HG03460 (cell line): Measurements from ENCODE around the gene CRIP3.

ENCODE experiments used
- ATAC-seq: cut with Tn5 transposase; IDR thresholded peaks from one replicate; pipeline ENCODE4 v1.9.1; 2021; ENCODE audit not compliant: unreplicated experiment

Gene CRIP3

DNA sequence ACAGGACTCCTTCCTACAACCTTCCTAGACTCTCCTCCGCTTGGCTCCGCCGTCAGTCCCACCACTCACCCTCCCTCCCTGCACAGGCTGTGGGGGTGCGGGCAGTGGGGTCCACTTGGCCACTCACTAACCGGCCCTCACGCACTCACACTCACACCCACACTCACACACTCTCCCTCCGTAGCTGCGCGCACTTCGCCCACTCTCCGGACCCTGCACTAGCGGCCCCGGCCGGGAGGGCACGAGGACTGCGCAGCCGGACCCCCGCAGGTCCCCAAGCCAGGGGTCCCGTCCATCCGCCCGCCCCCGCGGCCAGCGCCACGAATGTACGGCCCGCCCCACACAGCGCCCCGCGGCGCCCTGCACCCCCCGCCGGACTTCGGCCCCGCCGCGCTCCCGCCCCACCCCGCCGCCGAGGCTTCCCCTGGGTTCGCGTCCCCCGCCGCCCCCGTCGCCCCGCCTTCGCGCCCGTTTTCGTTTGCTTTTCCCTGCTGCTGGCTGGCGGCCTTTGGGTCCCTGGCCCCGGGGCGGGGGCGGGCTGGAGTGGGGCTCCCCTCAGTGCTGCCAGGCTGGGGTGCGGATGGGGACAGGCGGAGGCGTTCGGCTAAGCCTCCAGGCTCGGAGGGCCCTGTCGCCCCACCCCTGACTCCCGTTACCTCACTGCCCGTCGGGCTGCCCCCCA, 33.6 kb downstream of the CRIP3 start:
- no peak for ATAC-seq

- ATAC-seq = no peak
Measured at GRCh38 chr6:43274127-43274915, 34.3 kb downstream of the CRIP3 start.

GRCh38 chr6:43273707-43274106, 34.9 kb downstream of the CRIP3 start:
- no peak for ATAC-seq

GRCh38 chr6:43271944-43272343, 36.7 kb downstream of the CRIP3 start:
- no peak for ATAC-seq

DNA sequence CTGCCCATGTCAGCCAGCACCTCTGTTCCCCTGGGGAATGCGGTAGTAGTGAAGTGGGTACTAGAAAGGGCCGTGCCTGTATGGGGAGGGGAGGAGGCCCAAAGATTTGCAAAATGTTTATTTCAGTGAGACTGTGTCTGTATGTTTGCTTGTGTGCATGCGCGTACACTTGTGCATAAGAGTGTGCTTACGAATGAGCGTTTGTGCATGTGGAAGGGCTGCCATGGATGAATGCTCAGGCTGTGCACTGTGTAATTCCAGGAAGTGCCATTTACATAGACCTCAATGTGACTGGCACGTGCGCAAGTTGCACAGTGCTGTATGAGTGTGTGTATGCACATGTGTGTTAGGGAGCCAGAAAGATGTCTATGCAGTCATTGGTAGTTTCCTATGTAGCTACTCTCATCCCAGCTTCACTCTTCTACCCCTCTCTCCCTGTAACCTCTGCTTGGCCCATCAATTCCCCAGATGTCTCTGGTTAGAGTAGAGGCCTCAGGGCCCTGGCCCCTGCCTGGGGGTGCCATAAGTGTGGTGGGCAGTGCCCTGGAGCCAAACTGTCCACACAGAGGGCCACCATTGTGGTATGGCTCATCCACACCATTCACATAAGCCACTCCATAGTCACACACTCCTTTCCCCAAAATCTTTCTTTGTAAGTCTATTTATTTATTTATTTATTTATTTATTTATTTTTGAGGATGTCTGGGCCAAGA, 37.4 kb downstream of the CRIP3 start:
- ATAC-seq = no peak

DNA sequence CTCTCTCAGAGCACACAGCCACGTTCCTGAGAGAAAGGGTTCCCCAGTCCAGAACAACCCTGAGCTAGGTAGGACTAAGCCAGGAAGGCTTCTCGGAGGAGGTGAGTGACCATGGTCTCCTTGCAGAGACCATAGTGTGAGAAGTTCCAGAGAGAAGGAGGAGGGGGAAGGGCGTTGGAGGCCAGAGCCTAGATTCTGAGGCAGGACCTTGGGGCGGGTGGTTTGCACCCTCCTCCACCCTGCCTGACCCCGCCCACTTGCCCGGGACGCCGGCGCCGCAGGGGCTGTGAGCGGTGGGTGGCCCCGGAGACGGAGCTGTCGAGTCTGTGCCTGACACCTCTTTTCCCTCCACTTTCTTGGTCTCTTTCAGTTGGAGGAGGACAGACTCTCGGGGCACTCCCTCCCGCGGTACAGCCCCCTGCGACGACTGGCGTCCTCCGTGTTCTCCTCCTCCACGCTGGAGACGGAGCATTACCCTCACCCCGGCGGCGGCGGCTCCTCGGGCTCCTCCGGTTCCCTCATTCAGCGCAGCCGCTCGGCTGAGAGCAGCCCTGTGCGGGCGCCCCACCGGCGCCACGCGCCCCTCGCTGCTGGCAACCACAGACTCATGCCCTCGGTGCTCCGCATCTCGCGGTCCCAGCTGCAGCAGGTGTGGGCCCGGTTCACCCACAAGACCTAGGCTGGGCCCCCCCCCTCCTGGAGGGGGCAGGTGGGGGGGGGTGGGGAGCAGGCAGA, 39.2 kb downstream of the CRIP3 start:
- no peak for ATAC-seq

GRCh38 chr6:43268782-43269272, 39.8 kb downstream of the CRIP3 start:
- no peak for ATAC-seq

- no peak for ATAC-seq
Measured at GRCh38 chr6:43268355-43268700, 40.3 kb downstream of the CRIP3 start.

- ATAC-seq = no peak
Measured at GRCh38 chr6:43267619-43268354, 40.8 kb downstream of the CRIP3 start.

GRCh38 chr6:43265564-43265963, 43.1 kb downstream of the CRIP3 start:
- no peak for ATAC-seq

DNA sequence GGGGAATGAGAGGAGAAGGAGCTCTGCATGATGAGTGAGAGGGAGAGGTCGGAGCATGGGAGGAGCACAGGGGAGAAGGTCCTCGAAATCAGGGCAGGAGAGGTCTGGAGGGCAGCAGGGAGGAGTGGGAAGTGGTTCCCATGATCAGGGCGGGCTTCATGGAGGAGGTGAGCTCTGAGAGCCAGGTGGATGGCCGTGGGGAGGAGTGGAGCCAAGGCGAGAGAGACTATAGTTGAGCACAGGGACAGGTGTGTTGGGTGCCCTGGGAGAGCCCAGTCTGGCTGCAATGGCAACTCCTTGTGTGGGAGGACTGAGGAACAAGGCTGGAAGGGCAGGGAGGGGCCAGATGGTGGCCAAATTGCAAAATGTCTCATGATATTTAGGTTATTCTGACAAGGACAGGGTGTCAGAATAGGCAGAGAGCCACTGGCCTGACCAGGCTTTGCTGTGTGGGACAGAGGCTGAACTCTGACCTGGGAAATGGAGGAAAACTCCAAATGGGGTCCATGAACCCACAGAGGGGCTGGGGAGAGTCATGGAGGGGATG, 44.0 kb downstream of the CRIP3 start:
- no peak for ATAC-seq

DNA sequence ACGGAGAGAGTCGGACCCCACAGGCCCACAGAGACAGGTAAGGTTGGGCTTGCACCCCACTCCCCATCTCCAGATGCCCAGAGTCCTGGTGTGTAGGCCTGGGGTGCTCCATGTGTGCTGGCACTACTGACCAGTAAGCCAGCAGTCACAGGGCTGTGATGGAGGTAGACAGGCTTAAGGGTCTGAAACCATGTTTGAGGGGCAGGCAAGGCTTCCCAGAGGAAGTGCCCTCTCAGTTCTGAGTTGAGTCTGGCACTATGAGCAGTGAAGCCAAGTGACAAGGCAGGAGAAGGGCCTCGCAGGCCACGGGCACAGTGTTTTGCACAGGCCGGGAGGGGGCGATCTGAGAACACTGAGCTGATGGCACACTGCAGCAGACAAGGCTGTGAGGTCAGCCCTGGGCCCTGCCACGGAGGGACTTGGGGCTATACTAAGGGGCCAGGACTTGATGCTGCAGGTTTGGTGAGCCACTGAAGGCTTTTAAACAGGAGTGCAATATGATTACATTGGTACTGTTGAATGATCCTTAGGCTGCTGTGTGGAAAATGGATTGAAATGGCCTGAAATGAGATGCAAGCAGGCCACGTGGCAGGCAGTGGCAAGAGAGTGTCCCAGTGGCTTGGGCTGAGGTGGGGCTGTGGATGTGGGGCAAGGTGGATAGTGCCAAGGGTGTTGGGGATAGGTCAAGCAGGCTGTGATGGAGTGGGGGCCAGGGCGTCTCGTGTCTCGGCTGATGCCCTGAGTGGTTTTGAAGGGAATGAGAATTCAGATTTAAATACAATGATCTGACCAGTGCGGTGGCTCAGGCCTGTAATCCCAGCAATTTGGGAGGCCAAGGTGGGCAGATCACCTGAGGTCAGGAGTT, 45.1 kb downstream of the CRIP3 start:
- ATAC-seq = peak; percentile 87

DNA sequence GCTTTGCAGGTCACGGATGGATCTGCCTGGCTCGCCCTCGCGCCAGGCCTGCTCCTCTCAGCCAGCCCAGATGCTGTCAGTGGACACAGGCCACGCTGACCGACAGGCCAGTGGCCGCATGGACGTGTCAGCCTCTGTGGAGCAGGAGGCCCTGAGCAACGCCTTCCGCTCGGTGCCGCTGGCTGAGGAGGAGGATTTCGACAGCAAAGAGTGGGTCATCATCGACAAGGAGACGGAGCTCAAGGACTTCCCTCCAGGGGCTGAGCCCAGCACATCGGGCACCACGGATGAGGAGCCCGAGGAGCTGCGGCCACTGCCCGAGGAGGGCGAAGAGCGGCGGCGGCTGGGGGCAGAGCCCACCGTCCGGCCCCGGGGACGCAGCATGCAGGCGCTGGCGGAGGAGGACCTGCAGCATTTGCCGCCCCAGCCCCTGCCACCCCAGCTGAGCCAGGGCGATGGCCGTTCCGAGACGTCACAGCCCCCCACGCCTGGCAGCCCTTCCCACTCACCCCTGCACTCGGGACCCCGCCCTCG, 45.8 kb downstream of the CRIP3 start:
- ATAC-seq = no peak

DNA sequence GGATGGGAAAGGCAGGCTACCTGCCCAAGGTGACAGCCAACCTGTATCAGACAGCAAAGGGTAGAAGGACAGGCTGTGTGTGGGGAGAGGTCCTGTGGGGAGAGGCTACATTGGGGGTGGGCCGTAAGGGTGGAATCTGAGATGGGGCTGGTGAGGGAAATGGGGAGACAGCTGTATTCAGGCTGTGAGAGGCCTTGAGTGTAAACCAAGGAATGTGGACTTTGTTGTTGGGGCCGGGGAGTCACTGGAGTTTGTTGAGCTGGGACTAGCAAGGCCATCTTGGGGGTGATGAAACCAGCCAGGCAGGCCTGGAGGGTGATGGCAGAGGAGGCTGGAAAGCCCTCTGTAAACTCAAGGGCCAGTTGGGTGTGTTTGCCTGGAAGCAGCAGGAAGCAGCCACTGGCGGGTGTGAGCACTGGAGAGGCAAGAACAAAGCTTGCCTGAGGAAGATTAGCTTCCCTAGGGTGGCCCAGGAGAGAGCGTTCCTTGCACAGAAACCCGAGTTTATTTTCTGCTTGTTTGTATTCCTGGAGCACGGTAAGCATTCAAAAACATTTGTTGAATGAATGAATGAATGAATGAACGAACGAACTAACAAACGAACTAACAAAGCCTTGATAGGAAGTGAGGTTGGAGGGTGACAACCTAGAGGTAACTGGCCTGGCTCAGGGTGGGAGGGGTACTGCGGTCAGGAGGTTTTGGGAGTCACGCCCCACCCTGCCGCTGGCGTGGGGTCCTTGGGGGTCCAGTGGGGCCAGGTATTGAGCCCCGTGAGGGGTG, 46.4 kb downstream of the CRIP3 start:
- ATAC-seq = no peak

DNA sequence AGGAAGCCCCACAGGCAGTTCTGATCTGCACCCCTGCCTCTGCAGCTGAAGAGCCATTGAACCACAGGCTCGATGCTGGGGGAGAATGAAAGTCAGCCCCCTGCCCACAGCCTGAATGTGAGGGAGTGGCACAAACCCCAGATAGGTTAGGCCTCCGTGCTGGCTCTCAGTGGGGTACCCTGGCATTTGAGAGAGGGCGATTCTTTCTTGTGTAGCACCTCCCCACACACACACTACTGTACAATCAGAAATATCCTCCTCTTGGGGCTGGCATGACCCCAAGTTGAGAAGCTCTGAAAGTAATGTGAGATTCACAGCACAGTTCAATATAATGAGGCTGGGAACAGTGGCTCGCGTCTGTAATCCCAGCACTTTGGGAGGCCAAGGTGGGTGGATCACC, 47.4 kb downstream of the CRIP3 start:
- ATAC-seq = no peak

- ATAC-seq = no peak
Measured at GRCh38 chr6:43260791-43261190, 47.8 kb downstream of the CRIP3 start.

- no peak for ATAC-seq
Measured at GRCh38 chr6:43258807-43259686, 49.6 kb downstream of the CRIP3 start.
